ENCODE data around the gene MLPH.

MLPH gene

GRCh38 chr2:237448171-237448570 is 38.9 kb upstream of the MLPH start:
- H3K9ac ChIP-seq (ENCODE audit: low read length) = no peak overlapping the region
- H3K4me3 ChIP-seq (ENCODE audit: insufficient read depth, low read length, poor library complexity, severe bottlenecking) = no peak overlapping the region
- H3K36me3 ChIP-seq (ENCODE audit: low read length) = no peaks in the 10 kb centered on the region
- no peaks in the 10 kb centered on the region for H3K79me2 ChIP-seq (ENCODE audit: insufficient read depth, low read length)
- no peak overlapping the region for H3K4me2 ChIP-seq (ENCODE audit: low read depth, low read length, poor library complexity, severe bottlenecking)
- no peak overlapping the region for H2AFZ ChIP-seq (ENCODE audit: low read depth, low read length, severe bottlenecking)
- H3K9me3 ChIP-seq (ENCODE audit: insufficient read depth, low read length) = no peaks in the 10 kb centered on the region
- no peak for TF ChIP-seq EZH2phosphoT487 (conservative IDR thresholded peaks at IDR 0.05; ENCODE audit: low read length)
- TF ChIP-seq CTCF (IDR thresholded peaks at IDR 0.05; ENCODE audit: insufficient read depth, low read length, poor library complexity, severe bottlenecking) = no peak
- H3K27ac ChIP-seq (ENCODE audit: low read depth, low read length) = no peak overlapping the region
- H3F3A ChIP-seq (ENCODE audit: insufficient read depth) = no peaks in the 10 kb centered on the region
- no peaks in the 10 kb centered on the region for H3K9me2 ChIP-seq (replicated peaks; ENCODE audit: insufficient read depth, low read length)
- H3K27me3 ChIP-seq (ENCODE audit: low read length) = no peaks in the 10 kb centered on the region
- H4K20me1 ChIP-seq (ENCODE audit: low read depth, low read length) = no peaks in the 10 kb centered on the region

GRCh38 chr2:237448626-237449025 is 38.4 kb upstream of the MLPH start:
- H3K4me2 ChIP-seq (ENCODE audit: low read depth, low read length, poor library complexity, severe bottlenecking) = no peak overlapping the region
- no peaks in the 10 kb centered on the region for H3K9me3 ChIP-seq (ENCODE audit: insufficient read depth, low read length)
- H3F3A ChIP-seq (ENCODE audit: insufficient read depth) = no peaks in the 10 kb centered on the region
- no peak overlapping the region for H2AFZ ChIP-seq (ENCODE audit: low read depth, low read length, severe bottlenecking)
- no peaks in the 10 kb centered on the region for H4K20me1 ChIP-seq (ENCODE audit: low read depth, low read length)
- H3K27me3 ChIP-seq (ENCODE audit: low read length) = no peaks in the 10 kb centered on the region
- H3K4me3 ChIP-seq (ENCODE audit: insufficient read depth, low read length, poor library complexity, severe bottlenecking) = no peak overlapping the region
- H3K79me2 ChIP-seq (ENCODE audit: insufficient read depth, low read length) = no peaks in the 10 kb centered on the region
- no peak overlapping the region for H3K27ac ChIP-seq (ENCODE audit: low read depth, low read length)
- TF ChIP-seq CTCF (IDR thresholded peaks at IDR 0.05; ENCODE audit: insufficient read depth, low read length, poor library complexity, severe bottlenecking) (no peak), EZH2phosphoT487 (conservative IDR thresholded peaks at IDR 0.05; ENCODE audit: low read length) (no peak)
- no peaks in the 10 kb centered on the region for H3K36me3 ChIP-seq (ENCODE audit: low read length)
- no peak overlapping the region for H3K9ac ChIP-seq (ENCODE audit: low read length)
- no peaks in the 10 kb centered on the region for H3K9me2 ChIP-seq (replicated peaks; ENCODE audit: insufficient read depth, low read length)

GRCh38 chr2:237449193-237449881 is 37.7 kb upstream of the MLPH start:
- Histone ChIP-seq H3K4me3 (ENCODE audit: insufficient read depth, low read length, poor library complexity, severe bottlenecking) (no peak overlapping the region), H4K20me1 (ENCODE audit: low read depth, low read length) (no peaks in the 10 kb centered on the region), H3K27me3 (ENCODE audit: low read length) (no peaks in the 10 kb centered on the region), H3K9me2 (replicated peaks; ENCODE audit: insufficient read depth, low read length) (no peaks in the 10 kb centered on the region), H2AFZ (ENCODE audit: low read depth, low read length, severe bottlenecking) (no peak overlapping the region), H3K4me2 (ENCODE audit: low read depth, low read length, poor library complexity, severe bottlenecking) (no peak overlapping the region), H3K36me3 (ENCODE audit: low read length) (no peaks in the 10 kb centered on the region), H3K79me2 (ENCODE audit: insufficient read depth, low read length) (no peaks in the 10 kb centered on the region), H3F3A (ENCODE audit: insufficient read depth) (no peaks in the 10 kb centered on the region), H3K9ac (ENCODE audit: low read length) (no peak overlapping the region), H3K27ac (ENCODE audit: low read depth, low read length) (no peak overlapping the region), H3K9me3 (ENCODE audit: insufficient read depth, low read length) (no peaks in the 10 kb centered on the region)
- TF ChIP-seq CTCF (IDR thresholded peaks at IDR 0.05; ENCODE audit: insufficient read depth, low read length, poor library complexity, severe bottlenecking) (no peak), EZH2phosphoT487 (conservative IDR thresholded peaks at IDR 0.05; ENCODE audit: low read length) (no peak)
